Thymus (tissue), 11 donors: ENCODE data around the gene BMPER. TPM values are rescaled to one million over a fixed set of nuclear protein-coding genes. Genes with fewer than 3 reads are reported as not detected.

Source experiments
- DNase-seq, 9 donors: peaks; one replicate each; pipeline ENCODE4 v3.0.0-alpha.2; 2013; ENCODE audit warnings: low spot score in 9 of 9, low read depth in 6 of 9, missing footprints in 1 of 9
- H3K27ac ChIP-seq, 2 donors: one replicate each; pipeline ENCODE4 v1.5.1; 2013; ENCODE audit warnings: control low read depth in 1 of 2, low read depth in 1 of 2, low read length in 1 of 2, mild to moderate bottlenecking in 1 of 2, moderate library complexity in 1 of 2
- H3K27me3 ChIP-seq, 2 donors: one replicate each; pipeline ENCODE4 v1.5.1; 2013; ENCODE audit warnings: low read length in 1 of 2; ENCODE audit not compliant: control insufficient read depth in 2 of 2, insufficient read depth in 1 of 2
- H3K36me3 ChIP-seq, 2 donors: one replicate each; pipeline ENCODE4 v1.5.1; 2013; ENCODE audit warnings: low read length in 1 of 2, mild to moderate bottlenecking in 1 of 2, moderate library complexity in 1 of 2; ENCODE audit not compliant: control insufficient read depth in 2 of 2, insufficient read depth in 2 of 2
- H3K4me1 ChIP-seq, 2 donors: one replicate each; pipeline ENCODE4 v1.5.1; 2013; ENCODE audit warnings: low read length in 2 of 2; ENCODE audit not compliant: control insufficient read depth in 2 of 2, insufficient read depth in 2 of 2
- H3K4me3 ChIP-seq, 2 donors: one replicate each; pipeline ENCODE4 v1.5.1; 2013; ENCODE audit warnings: low read length in 2 of 2, control low read depth in 1 of 2, mild to moderate bottlenecking in 1 of 2
- H3K9me3 ChIP-seq, 2 donors: one replicate each; pipeline ENCODE4 v1.5.1; 2013; ENCODE audit warnings: low read length in 1 of 2, mild to moderate bottlenecking in 1 of 2; ENCODE audit not compliant: control insufficient read depth in 2 of 2, insufficient read depth in 1 of 2
- WGBS: extraction: QIAGEN DNeasy Blood & Tissue Kit; methylation state at CpG from one replicate; pipeline ENCODE4 v1.1.7; 2013; 5-methylcytosine and 5-hydroxymethylcytosine counted together
- polyA plus RNA-seq: library from polyadenylated mRNA; stranded (reverse); fragments of 200-250 nt; gene quantifications from one replicate; pipeline ENCODE4 v1.2.3, GENCODE V29; 2013
- total RNA-seq: library from RNA; stranded (reverse); fragments of 120-200 nt; gene quantifications from one replicate; pipeline ENCODE4 v1.2.4, GENCODE V29; 2013
- donor health status: healthy.

BMPER gene
- total and polyA plus RNA-seq, 2 donors, result 1.0 to 4.5 TPM

DNA sequence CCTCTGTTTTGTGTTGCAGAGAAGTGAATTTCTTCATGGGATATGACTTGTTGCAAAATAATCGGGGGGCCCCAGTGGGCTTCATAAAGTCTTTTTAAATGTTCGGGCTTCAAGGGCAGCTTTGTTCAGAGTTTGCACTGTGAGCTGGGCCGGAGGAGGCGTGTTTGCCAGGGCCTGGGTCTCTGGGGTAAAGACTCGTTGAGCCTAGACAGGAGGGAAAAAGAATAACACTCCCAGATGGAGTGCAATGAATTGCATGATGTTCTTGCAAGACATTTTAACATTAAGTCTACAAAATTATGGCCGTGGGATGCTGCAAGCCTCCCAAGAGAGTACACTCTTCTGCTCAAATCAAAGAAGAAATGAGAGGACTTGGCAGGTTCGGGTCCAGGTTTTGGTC lies 23.6 kb downstream of the BMPER start:
- Histone ChIP-seq H3K4me1 (no peaks in the 10 kb centered on the region), H3K27ac (no peak overlapping the region), H3K4me3 (no peak overlapping the region), H3K9me3 (no peaks in the 10 kb centered on the region), H3K36me3 (no peaks in the 10 kb centered on the region), H3K27me3 (no peaks in the 10 kb centered on the region)
- DNase-seq, result no peak
- 93% methylated on average over 7 of the region's 7 CpGs for WGBS

DNA sequence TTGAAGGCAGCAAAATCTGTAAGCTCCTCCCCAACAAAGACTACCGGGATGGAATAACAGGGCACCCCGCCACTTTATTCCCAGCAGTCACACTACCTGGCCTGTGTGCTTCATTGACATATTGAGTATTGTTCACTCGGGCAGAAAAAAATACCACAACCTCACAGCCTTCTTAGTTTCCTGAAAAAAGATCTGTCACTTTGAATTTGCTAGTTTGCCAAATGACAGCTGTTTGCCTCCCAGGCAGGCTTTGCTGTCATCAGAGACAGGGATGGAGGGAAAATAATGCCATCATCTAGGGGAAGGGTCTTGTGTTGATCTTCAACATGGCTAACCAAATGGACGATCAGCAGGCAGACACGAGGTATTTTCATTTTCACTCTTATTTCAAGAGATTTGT lies 26.9 kb downstream of the BMPER start:
- Histone ChIP-seq H3K36me3 (no peaks in the 10 kb centered on the region), H3K4me1 (no peaks in the 10 kb centered on the region), H3K27me3 (no peaks in the 10 kb centered on the region), H3K27ac (no peak overlapping the region), H3K4me3 (no peak overlapping the region), H3K9me3 (no peaks in the 10 kb centered on the region)
- WGBS, result 79% methylated on average over 5 of the region's 5 CpGs
- DNase-seq, result no peak

DNA sequence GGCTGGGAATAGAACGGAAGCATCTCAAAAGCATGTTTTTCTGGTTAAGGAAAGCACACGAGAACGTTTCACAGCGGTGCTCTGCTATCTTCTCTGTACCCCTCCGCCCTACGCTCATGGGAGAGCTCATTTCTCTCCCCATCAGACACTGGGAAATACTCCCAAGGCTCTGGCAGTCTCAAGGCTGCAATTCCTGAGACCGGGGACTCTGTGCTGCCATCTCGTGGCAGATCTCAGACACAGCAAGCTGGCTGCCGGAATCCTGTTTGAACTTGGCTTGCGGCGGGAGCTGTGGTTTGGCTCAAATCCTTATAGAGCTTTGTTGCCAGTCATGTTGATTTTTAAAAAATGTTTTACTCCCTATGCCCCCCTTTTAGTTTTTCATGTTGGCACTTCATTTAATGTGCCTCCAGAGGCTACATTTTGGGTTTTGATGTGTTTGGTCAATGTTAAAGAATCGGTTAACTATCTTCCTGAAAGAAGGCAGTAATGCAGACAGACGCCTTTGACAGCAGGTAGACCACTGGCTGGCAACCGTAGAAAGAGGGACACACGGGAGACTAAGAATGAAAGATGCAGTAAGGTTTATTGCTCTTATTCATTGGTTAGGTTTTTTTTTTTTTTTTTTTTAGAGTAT lies 27.6 kb downstream of the BMPER start:
- Histone ChIP-seq H3K36me3 (no peaks in the 10 kb centered on the region), H3K9me3 (no peaks in the 10 kb centered on the region), H3K4me3 (no peak overlapping the region), H3K27ac (no peak overlapping the region), H3K4me1 (no peaks in the 10 kb centered on the region), H3K27me3 (no peaks in the 10 kb centered on the region)
- 24% methylated on average over 15 of the region's 15 CpGs for WGBS
- peak; percentile 21 to 69 (median 36) for DNase-seq

DNA sequence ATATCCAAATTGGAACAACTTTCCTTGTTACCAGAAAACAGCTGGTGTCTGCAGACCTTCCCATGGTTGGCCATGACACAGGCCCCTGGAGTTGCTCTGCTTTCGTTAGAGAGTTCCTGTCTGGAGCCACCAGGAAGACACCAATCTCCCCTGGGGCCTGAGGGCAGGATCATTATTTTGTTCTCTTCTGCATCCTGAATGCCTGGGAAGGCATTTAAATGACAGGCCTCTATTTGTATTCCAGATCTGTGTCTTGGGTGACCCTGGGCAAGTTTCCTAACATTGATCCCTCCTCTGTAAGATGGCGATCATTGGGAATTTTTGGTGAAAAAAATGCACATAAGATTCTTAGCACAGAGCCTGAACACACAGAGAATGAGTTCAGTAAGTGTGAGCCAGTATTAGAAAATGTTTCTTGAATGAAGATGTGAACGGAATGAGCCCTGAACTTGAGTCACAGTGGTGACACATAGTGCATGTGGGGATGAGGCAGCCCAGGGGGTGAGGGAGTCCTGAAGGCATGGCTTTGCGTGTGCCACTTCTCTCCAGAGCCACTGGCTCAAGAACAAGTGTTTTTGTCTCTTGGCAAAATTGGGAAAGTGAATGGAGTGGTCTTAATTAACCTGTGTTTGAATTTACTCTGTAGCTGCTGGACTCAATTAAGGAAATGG lies 28.4 kb downstream of the BMPER start:
- no peaks in the 10 kb centered on the region for H3K27me3 ChIP-seq
- no peak overlapping the region for H3K27ac ChIP-seq
- no peaks in the 10 kb centered on the region for H3K9me3 ChIP-seq
- no peaks in the 10 kb centered on the region for H3K4me1 ChIP-seq
- DNase-seq, result no peak
- H3K4me3 ChIP-seq, result no peak overlapping the region
- no peaks in the 10 kb centered on the region for H3K36me3 ChIP-seq
- 90% methylated on average over 4 of the region's 4 CpGs for WGBS

DNA sequence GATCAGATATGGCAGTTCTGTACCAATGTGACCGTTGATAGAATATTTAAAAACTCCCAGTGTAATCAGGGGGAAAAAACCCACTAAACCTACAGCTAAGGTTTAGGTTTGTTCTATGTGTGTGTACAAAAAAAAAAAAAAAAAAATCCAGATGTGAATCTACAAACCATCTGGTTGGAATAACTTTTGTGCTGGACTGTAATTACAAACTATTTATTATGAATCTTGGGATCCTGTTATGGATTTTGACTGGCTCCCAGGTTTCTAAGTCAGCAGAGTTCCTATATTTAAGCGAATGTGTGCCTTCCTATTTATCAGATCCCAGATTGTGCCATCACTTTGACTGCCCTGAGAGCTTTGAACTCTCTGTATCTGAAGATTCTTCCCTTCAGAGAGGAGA lies 29.1 kb downstream of the BMPER start:
- 94% methylated on average over 2 of the region's 2 CpGs for WGBS

DNA sequence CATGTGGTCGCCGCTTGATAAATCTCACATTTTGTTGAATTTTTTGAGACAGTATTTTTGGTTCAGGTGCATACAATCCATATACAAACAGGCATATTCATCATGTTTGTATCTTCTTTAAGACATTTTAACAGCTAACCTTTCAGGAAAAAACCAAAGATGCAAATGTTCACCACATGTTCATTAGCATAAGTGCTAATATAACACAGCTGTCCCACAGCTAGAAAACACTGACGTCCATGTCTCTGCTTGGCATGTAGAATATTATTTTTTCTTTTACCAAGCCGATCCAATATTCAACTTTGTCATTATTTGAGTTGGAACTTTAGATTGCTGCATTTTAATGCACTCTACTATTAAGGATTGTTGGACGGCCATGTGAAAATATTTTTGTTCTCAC lies 31.2 kb downstream of the BMPER start:
- Histone ChIP-seq H3K4me3 (no peak overlapping the region), H3K27ac (no peak overlapping the region), H3K9me3 (no peaks in the 10 kb centered on the region), H3K4me1 (no peaks in the 10 kb centered on the region), H3K36me3 (no peaks in the 10 kb centered on the region), H3K27me3 (no peaks in the 10 kb centered on the region)
- 93% methylated on average over 5 of the region's 5 CpGs for WGBS
- DNase-seq, result no peak

More for the DNA sequence above, 29.1 kb downstream of the BMPER start:
- Histone ChIP-seq H3K4me3 (no peak overlapping the region), H3K27ac (no peak overlapping the region), H3K4me1 (no peaks in the 10 kb centered on the region), H3K9me3 (no peaks in the 10 kb centered on the region), H3K27me3 (no peaks in the 10 kb centered on the region), H3K36me3 (no peaks in the 10 kb centered on the region)
- DNase-seq, result no peak

DNA sequence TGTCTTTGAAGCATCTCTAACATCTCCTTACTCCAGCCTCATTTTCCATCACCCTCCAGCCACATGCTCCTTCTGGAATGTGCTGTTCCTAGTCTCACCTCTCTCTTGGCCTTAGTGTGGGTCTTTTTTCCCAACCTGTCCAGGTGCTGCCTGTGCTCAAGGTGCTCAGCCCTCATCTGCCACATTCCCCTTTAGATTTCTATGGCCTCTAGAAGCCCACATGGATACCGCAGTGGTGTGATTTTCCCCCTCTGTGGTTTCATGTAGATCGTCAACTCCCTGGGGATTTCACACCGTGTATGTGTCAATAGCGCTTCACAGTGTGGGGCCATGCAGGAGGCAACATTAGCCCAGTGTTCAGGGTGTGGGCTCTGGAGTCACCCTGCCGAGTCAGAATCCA lies 32.5 kb downstream of the BMPER start:
- Histone ChIP-seq H3K4me3 (no peak overlapping the region), H3K27me3 (no peaks in the 10 kb centered on the region), H3K36me3 (no peaks in the 10 kb centered on the region), H3K4me1 (no peaks in the 10 kb centered on the region), H3K9me3 (no peaks in the 10 kb centered on the region), H3K27ac (no peak overlapping the region)
- no peak for DNase-seq
- 85% methylated on average over 5 of the region's 5 CpGs for WGBS

DNA sequence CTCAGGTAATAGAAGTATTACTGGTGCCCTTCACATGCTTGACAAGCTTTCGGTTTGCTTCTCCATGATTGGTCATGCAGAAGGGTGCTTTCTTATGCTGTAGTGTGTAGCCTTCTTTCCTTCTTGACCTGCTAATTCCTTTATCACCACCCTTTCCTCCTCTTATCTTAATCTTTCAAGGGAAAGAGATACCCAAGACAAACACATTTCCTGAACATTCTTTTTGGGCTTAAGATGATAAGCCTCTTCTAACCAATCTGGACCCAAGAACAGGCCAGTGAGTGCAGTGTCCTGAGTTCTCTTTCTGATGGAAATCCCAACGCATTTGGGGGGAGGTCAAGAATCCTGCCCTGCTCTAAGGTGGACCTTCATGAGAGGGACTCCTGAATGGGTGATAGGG lies 33.8 kb downstream of the BMPER start:
- no peaks in the 10 kb centered on the region for H3K36me3 ChIP-seq
- no peak overlapping the region for H3K27ac ChIP-seq
- no peaks in the 10 kb centered on the region for H3K27me3 ChIP-seq
- 92% methylated on average over 2 of the region's 2 CpGs for WGBS
- H3K4me3 ChIP-seq, result no peak overlapping the region
- no peaks in the 10 kb centered on the region for H3K4me1 ChIP-seq
- H3K9me3 ChIP-seq, result no peaks in the 10 kb centered on the region
- no peak for DNase-seq

DNA sequence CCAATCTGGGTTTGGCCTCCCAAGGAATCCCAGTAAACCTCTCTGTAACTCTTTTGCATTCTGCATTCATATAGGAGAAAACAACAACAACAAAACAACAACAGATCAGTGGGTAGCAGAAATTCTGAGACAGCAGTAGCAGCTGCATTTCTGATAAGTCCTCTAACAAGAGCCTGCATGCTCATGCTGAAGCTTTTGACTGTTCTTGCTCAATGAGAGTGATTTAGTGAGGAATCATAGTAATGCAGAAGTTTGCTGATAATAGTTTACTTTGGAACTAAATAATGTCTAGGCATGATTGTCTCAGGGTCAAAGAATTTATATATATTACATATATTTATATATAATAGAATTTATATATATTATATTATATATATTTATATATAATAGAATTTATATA lies 35.2 kb downstream of the BMPER start:
- Histone ChIP-seq H3K4me1 (no peaks in the 10 kb centered on the region), H3K27ac (no peak overlapping the region), H3K4me3 (no peak overlapping the region), H3K36me3 (no peaks in the 10 kb centered on the region), H3K27me3 (no peaks in the 10 kb centered on the region), H3K9me3 (no peaks in the 10 kb centered on the region)
- DNase-seq, result no peak
